Aortic smooth muscle cell (primary cell): ENCODE data around the gene ADAMTS14. TPM values are rescaled to one million over a fixed set of nuclear protein-coding genes. Genes with fewer than 3 reads are reported as not detected.

Experiments used
- total RNA-seq: library from RNA; depleted of rRNA; stranded (reverse); fragments of >200 nt; gene quantifications from 2 replicates; pipeline ENCODE4 v1.2.3, GENCODE V29; 2014

ADAMTS14 gene
- 3.7 and 5.1 TPM in 2 replicates for total RNA-seq

GRCh38 chr10:70672165-70673042, at the start of gene ADAMTS14:
ADAMTS14 (plus strand) TSS chr10:70672506; CDS start chr10:70672803, 297 bp downstream.

GRCh38 chr10:70785190-70785589, 112.9 kb downstream of the ADAMTS14 start, which contains the start of gene TBATA:
TBATA (minus strand) TSS chr10:70785377; CDS start chr10:70783379, 1,998 bp downstream.

Other genes starting within 250 kb of the ADAMTS14 start
- not detected in 2 replicates for gene NODAL, start 230.8 kb upstream of the ADAMTS14 start, total RNA-seq
- 11.5 and 11.6 TPM in 2 replicates for gene PALD1, start 193.7 kb upstream of the ADAMTS14 start, total RNA-seq
- not detected in 2 replicates for gene PRF1, start 69.8 kb upstream of the ADAMTS14 start, total RNA-seq
- gene TBATA, start 112.9 kb downstream of the ADAMTS14 start, total RNA-seq = not detected in 2 replicates
- gene SGPL1, start 143.4 kb downstream of the ADAMTS14 start, total RNA-seq = 28.3 and 30.5 TPM in 2 replicates
- gene PCBD1, start 216.1 kb downstream of the ADAMTS14 start, total RNA-seq = 27.4 and 31.6 TPM in 2 replicates